ENCODE data around the gene AGAP1.

The AGAP1 gene

GRCh38 chr2:236026841-236027240, 533.0 kb downstream of the AGAP1 start:
- no peak for DNase-seq

GRCh38 chr2:236028066-236028465, 534.2 kb downstream of the AGAP1 start:
- DNase-seq = no peak

- DNase-seq = no peak
Observed at GRCh38 chr2:236033462-236033861, 539.6 kb downstream of the AGAP1 start.

- DNase-seq = no peak
Observed at GRCh38 chr2:236034974-236035373, 541.1 kb downstream of the AGAP1 start.

GRCh38 chr2:236036045-236036444, 542.2 kb downstream of the AGAP1 start:
- DNase-seq = no peak

GRCh38 chr2:236038096-236038495, 544.3 kb downstream of the AGAP1 start:
- no peak for DNase-seq

GRCh38 chr2:236040600-236041328, 546.9 kb downstream of the AGAP1 start:
- DNase-seq = no peak

GRCh38 chr2:236041616-236042015, 547.8 kb downstream of the AGAP1 start:
- DNase-seq = no peak

GRCh38 chr2:236042087-236042486, 548.2 kb downstream of the AGAP1 start:
- no peak for DNase-seq

- DNase-seq = no peak
Observed at GRCh38 chr2:236044191-236044590, 550.3 kb downstream of the AGAP1 start.

GRCh38 chr2:236045251-236046235, 551.7 kb downstream of the AGAP1 start:
- DNase-seq = no peak

- DNase-seq = no peak
Observed at GRCh38 chr2:236046715-236047114, 552.9 kb downstream of the AGAP1 start.

GRCh38 chr2:236047176-236047575, 553.3 kb downstream of the AGAP1 start:
- no peak for DNase-seq

GRCh38 chr2:236047886-236048540, 554.2 kb downstream of the AGAP1 start:
- DNase-seq = no peak

GRCh38 chr2:236049981-236050380, 556.1 kb downstream of the AGAP1 start:
- DNase-seq = no peak

GRCh38 chr2:236051351-236051750, 557.5 kb downstream of the AGAP1 start:
- no peak for DNase-seq

GRCh38 chr2:236051806-236052205, 558.0 kb downstream of the AGAP1 start:
- no peak for DNase-seq

GRCh38 chr2:236052206-236052605, 558.4 kb downstream of the AGAP1 start:
- DNase-seq = no peak

- DNase-seq = no peak
Observed at GRCh38 chr2:236052926-236053821, 559.3 kb downstream of the AGAP1 start.

- DNase-seq = no peak
Observed at GRCh38 chr2:236054125-236054524, 560.3 kb downstream of the AGAP1 start.

GRCh38 chr2:236054621-236055305, 560.9 kb downstream of the AGAP1 start:
- no peak for DNase-seq

GRCh38 chr2:236055471-236055870, 561.6 kb downstream of the AGAP1 start:
- DNase-seq = no peak
